NCI-H1417 treated with DMSO at 0.1 percent for 48 hours (cell line): ENCODE results near the gene CAPN2.

ENCODE experiments used
- DNase-seq: peaks from one replicate; lab custom pipeline; 2025; lab: John Stamatoyannopoulos, UW

Gene CAPN2

GRCh38 chr1:223702735-223703667 lies 9.3 kb upstream of the CAPN2 start:
- DNase-seq, result no peak

- no peak for DNase-seq
Measured at GRCh38 chr1:223703668-223704013, 8.7 kb upstream of the CAPN2 start.

DNA sequence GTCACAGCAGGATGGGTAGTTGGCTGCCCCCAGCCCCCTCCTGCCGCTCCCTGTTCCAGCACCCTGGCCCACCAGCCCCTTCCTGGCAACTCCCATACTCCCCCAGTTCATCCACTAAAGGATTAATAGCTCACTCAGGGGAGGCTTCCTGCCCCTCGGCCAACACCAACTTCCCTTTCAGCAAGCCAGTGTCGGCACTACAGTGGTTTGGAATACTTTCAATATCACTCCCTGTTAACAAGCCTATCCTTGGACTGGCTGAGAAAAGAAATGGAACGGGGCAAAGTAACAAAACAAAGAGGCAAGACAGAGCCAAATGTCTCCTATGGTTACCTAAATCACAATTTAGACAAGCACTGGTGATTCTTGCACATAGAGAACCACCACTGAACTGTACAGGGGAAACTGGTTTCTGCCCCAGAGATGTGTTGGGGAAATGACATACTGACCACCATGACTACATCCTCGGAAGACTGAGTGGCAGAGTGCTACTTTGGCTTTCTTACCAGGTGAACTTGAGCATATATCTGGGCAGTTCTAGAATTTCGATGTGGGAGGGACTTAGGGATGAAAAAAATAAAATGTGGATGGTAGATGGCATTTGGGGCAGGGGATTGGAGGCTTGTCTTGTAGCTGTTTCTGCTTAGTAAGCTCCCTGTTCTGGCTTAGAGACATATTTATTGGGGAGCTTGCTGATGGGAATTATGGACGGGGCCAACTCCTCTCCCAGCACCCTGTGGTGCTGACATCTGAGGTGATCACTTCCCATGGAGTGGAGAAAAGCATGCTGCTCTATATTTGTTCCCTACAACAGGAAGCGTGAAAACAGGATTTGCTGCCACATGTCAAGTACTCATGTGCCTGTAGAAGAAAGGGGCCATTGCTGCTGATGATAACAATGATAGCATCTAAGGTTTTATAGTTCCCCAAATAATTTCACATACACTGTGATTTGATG lies 7.1 kb upstream of the CAPN2 start:
- DNase-seq, result no peak

GRCh38 chr1:223706077-223706973 lies 6.0 kb upstream of the CAPN2 start:
- no peak for DNase-seq

GRCh38 chr1:223707256-223708000 lies 4.9 kb upstream of the CAPN2 start:
- no peak for DNase-seq

DNA sequence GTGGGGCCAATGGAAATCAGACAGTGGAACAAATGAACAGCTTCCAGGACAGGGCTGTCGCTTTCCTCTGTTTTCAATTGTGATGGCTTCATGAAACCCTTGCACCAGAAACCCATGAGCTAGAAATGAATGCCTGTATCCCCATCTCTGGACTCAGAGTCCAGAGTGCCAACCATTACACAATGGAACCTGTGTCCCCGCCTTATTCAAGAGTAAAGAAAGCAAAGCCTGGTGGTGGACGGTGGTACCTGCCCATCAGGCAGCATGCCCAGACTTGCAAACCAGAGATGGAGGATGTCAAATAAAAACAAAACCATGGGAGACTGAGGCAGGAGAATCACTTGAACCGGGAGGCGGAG lies 4.4 kb upstream of the CAPN2 start:
- no peak for DNase-seq

GRCh38 chr1:223708651-223709268 lies 3.6 kb upstream of the CAPN2 start:
- no peak for DNase-seq

DNA sequence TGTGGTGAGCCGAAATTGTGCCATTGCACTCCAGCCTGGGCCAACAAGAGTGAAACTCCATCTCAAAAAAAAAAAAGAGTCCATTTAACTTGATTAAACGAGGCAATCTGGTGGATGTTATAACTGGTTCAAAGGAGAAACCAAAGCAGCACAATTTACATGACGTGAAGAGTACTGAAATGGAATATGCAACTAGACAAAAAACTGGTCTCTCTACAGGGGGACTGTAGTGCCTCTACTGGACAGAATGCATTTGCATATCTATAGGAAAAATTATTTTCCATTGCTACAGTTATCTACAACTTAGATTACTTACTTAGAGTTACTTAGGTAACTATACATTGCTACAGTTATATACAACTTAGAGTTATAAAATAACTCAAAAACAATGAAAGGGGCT lies 2.7 kb upstream of the CAPN2 start:
- no peak for DNase-seq

- DNase-seq, result no peak
Measured at GRCh38 chr1:223710179-223711133, 1.9 kb upstream of the CAPN2 start.

- DNase-seq, result no peak
Measured at GRCh38 chr1:223711173-223711572, 1.2 kb upstream of the CAPN2 start.

GRCh38 chr1:223711747-223712193 lies 569 bp upstream of the CAPN2 start:
- DNase-seq, result no peak

DNA sequence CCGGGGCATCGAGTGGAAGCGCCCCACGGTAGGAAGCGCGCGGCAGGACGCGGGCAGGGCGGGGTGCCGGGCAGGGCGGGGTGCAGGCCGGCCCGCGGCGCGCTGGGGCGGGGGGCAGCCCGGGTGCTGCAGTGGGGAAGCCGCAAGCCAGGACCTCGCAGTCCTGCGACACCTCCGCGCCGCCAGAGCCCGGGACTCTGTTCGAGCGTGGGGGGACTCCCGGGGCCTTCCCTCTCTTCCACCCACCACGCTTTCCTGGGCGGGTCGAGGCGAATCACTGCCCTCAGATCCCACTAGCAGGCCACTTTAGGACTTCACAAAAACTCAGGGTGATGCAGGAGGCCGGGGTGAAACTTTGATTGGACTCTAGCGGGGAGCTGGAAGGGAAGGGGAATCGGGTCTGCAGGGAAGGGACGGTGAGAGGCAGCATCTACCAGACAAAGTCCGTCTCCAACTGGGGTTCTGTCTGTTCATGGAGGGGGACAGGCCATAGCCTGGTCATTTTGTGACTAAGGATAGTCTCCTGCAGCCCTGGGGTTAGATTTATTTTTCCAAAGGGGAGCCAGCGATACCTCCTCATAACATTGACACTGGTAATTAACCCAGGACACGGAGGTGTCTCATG lies 623 bp downstream of the CAPN2 start:
- no peak for DNase-seq

- no peak for DNase-seq
Measured at GRCh38 chr1:223713546-223714420, 1.4 kb downstream of the CAPN2 start.

DNA sequence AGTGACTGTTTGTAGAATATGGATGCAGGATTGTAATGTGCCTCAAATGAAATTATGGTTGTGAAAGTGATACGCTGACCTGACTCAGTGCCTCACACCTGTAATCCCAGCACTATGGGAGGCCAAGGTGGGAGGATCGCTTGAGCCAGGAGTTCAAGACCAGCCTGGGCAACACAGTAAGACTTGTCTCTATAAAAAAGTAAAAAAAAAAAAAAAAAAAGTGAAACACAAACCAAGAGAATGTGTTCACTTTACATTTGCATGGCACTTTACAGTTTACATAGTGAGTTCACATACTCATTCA lies 2.0 kb downstream of the CAPN2 start:
- DNase-seq, result no peak

- no peak for DNase-seq
Measured at GRCh38 chr1:223714849-223715603, 2.7 kb downstream of the CAPN2 start.

GRCh38 chr1:223715604-223716172 lies 3.3 kb downstream of the CAPN2 start:
- DNase-seq, result no peak

DNA sequence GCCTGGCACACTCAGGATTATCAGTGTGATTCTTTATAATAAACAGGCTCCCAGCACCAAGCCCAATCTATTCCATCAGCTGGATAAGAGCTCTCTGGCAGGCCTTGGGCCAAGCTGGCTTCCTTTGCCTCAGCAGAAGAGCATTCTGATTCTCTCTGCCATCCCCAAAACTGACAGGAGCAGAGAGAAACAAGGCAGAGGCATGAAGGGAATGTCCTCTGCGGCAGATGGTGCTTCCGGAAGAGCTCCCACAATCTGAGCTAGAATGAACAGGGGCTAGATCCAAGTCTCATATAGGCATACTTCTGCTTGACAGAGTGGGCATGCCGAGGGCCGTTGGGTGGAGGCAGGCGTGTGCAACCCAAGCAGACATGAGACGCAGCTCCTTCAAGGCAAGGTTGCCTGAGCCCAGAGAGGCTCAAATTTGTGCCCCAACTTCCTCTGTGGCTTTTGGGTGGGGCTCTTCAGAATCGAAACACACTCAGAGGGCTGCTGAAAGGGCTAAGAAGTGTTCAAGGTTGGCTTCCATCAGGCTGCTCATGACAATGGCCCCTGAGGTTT lies 4.0 kb downstream of the CAPN2 start:
- DNase-seq, result no peak
